Astrocyte (in vitro differentiated cells and primary cell): ENCODE measurements around the gene ROBO2. TPM values are rescaled to one million over a fixed set of nuclear protein-coding genes. Genes with fewer than 3 reads are reported as not detected.

ENCODE experiments used
- DNase-seq: peaks from one replicate; pipeline ENCODE4 v3.0.0-alpha.2; 2010; ENCODE audit warnings: low read depth
- FAIRE-seq: peaks from 2 replicates; lab custom pipeline; 2011; peaks lifted over from hg19 to GRCh38; lab: Jason Lieb, UNC
- H2AFZ ChIP-seq: 2 replicates; pipeline ENCODE4 v1.6.0; 2012; ENCODE audit warnings: low read depth, low read length, inconsistent platforms
- H3K27ac ChIP-seq: 2 replicates; pipeline ENCODE4 v1.5.1; 2011; ENCODE audit warnings: low read depth, low read length, inconsistent platforms
- H3K27me3 ChIP-seq: 2 replicates; pipeline ENCODE4 v1.6.0; 2011; ENCODE audit warnings: low read length, inconsistent platforms; ENCODE audit not compliant: insufficient read depth
- H3K36me3 ChIP-seq: 2 replicates; pipeline ENCODE4 v1.5.1; 2011; ENCODE audit warnings: low read length, inconsistent platforms; ENCODE audit not compliant: insufficient read depth
- H3K4me1 ChIP-seq: 2 replicates; pipeline ENCODE4 v1.5.1; 2011; ENCODE audit warnings: low read length, inconsistent platforms; ENCODE audit not compliant: insufficient read depth
- H3K4me2 ChIP-seq: 2 replicates; pipeline ENCODE4 v1.6.0; 2012; ENCODE audit warnings: low read length, inconsistent platforms
- H3K4me3 ChIP-seq: 2 replicates; pipeline ENCODE4 v1.5.1; 2011; ENCODE audit warnings: low read depth, mild to moderate bottlenecking, low read length, inconsistent platforms; ENCODE audit not compliant: insufficient read depth
- H3K79me2 ChIP-seq: 2 replicates; pipeline ENCODE4 v1.6.0; 2012; ENCODE audit warnings: mild to moderate bottlenecking, low read length, inconsistent platforms; ENCODE audit not compliant: insufficient read depth
- H3K9ac ChIP-seq: 2 replicates; pipeline ENCODE4 v1.6.0; 2012; ENCODE audit warnings: mild to moderate bottlenecking, low read length, inconsistent platforms
- H3K9me3 ChIP-seq: 2 replicates; pipeline ENCODE4 v1.5.1; 2012; ENCODE audit warnings: low read depth, mild to moderate bottlenecking, low read length, inconsistent platforms; ENCODE audit not compliant: insufficient read depth
- H4K20me1 ChIP-seq: 2 replicates; pipeline ENCODE4 v1.6.0; 2012; ENCODE audit warnings: low read length, inconsistent platforms; ENCODE audit not compliant: insufficient read depth
- H3K27ac Mint-ChIP-seq: one replicate; pipeline ENCODE4 v1.8.0; 2021; ENCODE audit warnings: mild to moderate bottlenecking, mixed read lengths; ENCODE audit not compliant: unreplicated experiment
- H3K27me3 Mint-ChIP-seq: one replicate; pipeline ENCODE4 v1.8.0; 2021; ENCODE audit warnings: low read depth, mixed read lengths; ENCODE audit not compliant: unreplicated experiment
- H3K36me3 Mint-ChIP-seq: one replicate; pipeline ENCODE4 v1.8.0; 2021; ENCODE audit warnings: low read depth, mixed read lengths; ENCODE audit not compliant: unreplicated experiment
- H3K4me1 Mint-ChIP-seq: one replicate; pipeline ENCODE4 v1.8.0; 2021; ENCODE audit warnings: low read depth, mixed read lengths; ENCODE audit not compliant: unreplicated experiment
- H3K4me3 Mint-ChIP-seq: one replicate; pipeline ENCODE4 v1.8.0; 2021; ENCODE audit warnings: mild to moderate bottlenecking, moderate library complexity, mixed read lengths; ENCODE audit not compliant: unreplicated experiment
- H3K9me3 Mint-ChIP-seq: one replicate; pipeline ENCODE4 v1.8.0; 2021; ENCODE audit warnings: mild to moderate bottlenecking, mixed read lengths; ENCODE audit not compliant: unreplicated experiment
- EZH2 ChIP-seq: IDR thresholded peaks from 2 replicates; pipeline ENCODE4 v1.6.1; 2012; ENCODE audit warnings: mild to moderate bottlenecking, low read length, inconsistent platforms; ENCODE audit not compliant: insufficient read depth
- total RNA-seq: library from RNA; stranded (reverse); gene quantifications from 2 replicates; pipeline ENCODE4 v1.2.1, GENCODE V29; 2021
- TF ChIP-seq, protein P1 (sequence below): IDR thresholded peaks from 2 replicates; pipeline ENCODE4 v1.5.1; 2011; ENCODE audit warnings: low read depth, mild to moderate bottlenecking, inconsistent platforms, low read length, moderate library complexity; ENCODE audit not compliant: insufficient read depth

ROBO2 gene
- total RNA-seq, 1 donor from 2014 or later = 1.4 TPM

DNA sequence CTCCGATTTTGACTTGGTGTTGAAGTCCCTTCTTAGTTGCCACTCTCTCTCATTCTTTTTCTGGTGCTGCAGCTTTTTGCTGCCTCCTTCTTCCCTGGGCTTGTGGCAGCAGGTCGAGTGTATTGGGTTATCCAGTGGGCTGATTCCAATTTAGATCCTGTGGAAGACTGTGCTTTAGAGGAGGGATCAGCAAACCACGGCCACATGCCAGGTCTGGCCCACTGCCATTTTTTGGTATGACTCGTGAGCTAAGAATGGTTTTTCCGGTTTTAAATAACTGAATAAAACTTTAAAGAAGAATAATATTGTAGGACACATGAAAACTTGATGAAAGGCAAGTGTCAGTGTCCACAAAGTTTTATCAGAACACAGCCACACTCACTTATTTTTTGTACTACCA is 330.5 kb downstream of the ROBO2 start:
- Histone ChIP-seq H3K4me3 (no peak overlapping the region), H3K4me2 (no peak overlapping the region), H3K4me1 (peaks cover 8% of the 10 kb centered on the region), H4K20me1 (no peaks in the 10 kb centered on the region), H3K79me2 (no peaks in the 10 kb centered on the region), H3K9ac (no peak overlapping the region), H3K27me3 (no peaks in the 10 kb centered on the region), H3K27ac (no peak overlapping the region), H2AFZ (no peak overlapping the region), H3K9me3 (no peaks in the 10 kb centered on the region), H3K36me3 (no peaks in the 10 kb centered on the region)
- H3K27ac Mint-ChIP-seq = peak overlapping the region; percentile 4
- TF ChIP-seq, protein P1, sequence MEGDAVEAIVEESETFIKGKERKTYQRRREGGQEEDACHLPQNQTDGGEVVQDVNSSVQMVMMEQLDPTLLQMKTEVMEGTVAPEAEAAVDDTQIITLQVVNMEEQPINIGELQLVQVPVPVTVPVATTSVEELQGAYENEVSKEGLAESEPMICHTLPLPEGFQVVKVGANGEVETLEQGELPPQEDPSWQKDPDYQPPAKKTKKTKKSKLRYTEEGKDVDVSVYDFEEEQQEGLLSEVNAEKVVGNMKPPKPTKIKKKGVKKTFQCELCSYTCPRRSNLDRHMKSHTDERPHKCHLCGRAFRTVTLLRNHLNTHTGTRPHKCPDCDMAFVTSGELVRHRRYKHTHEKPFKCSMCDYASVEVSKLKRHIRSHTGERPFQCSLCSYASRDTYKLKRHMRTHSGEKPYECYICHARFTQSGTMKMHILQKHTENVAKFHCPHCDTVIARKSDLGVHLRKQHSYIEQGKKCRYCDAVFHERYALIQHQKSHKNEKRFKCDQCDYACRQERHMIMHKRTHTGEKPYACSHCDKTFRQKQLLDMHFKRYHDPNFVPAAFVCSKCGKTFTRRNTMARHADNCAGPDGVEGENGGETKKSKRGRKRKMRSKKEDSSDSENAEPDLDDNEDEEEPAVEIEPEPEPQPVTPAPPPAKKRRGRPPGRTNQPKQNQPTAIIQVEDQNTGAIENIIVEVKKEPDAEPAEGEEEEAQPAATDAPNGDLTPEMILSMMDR = no peak
- TF ChIP-seq EZH2 = no peak
- no peak overlapping the region for H3K4me3 Mint-ChIP-seq
- H3K4me1 Mint-ChIP-seq = peaks cover 9% of the 10 kb centered on the region
- H3K9me3 Mint-ChIP-seq = no peaks in the 10 kb centered on the region
- H3K36me3 Mint-ChIP-seq = no peaks in the 10 kb centered on the region
- DNase-seq (peak; percentile 58), FAIRE-seq (no peak)
- no peaks in the 10 kb centered on the region for H3K27me3 Mint-ChIP-seq

DNA sequence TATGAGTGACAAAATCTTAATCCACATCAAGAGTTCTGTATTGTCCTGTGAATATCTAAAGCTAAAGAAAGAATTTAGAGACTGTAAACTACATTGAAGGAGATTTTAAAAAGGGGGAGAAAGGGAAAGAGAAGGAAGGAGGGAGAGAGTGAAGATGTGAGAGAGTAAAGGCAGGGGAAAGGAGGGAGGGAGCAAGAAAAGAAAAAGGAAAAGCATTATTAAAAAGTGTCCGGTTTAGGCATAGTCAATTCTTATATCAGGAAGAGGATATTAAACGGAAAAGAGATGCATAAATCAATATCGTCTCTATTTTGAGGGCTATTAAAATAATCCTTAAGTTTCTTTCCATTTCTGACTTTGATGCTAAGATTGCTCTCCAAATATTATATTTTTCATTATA is 332.1 kb downstream of the ROBO2 start:
- Histone ChIP-seq H3K9me3 (no peaks in the 10 kb centered on the region), H3K4me3 (no peak overlapping the region), H3K27ac (no peak overlapping the region), H3K36me3 (no peaks in the 10 kb centered on the region), H3K4me1 (peaks cover 8% of the 10 kb centered on the region), H3K9ac (no peak overlapping the region), H4K20me1 (no peaks in the 10 kb centered on the region), H3K4me2 (no peak overlapping the region), H3K27me3 (no peaks in the 10 kb centered on the region), H2AFZ (no peak overlapping the region), H3K79me2 (no peaks in the 10 kb centered on the region)
- DNase-seq (no peak), FAIRE-seq (no peak)
- H3K9me3 Mint-ChIP-seq = no peaks in the 10 kb centered on the region
- H3K4me3 Mint-ChIP-seq = no peak overlapping the region
- H3K27me3 Mint-ChIP-seq = no peaks in the 10 kb centered on the region
- TF ChIP-seq, protein P1 = no peak
- no peak for TF ChIP-seq EZH2
- H3K27ac Mint-ChIP-seq = no peak overlapping the region
- peaks cover 9% of the 10 kb centered on the region for H3K4me1 Mint-ChIP-seq
- H3K36me3 Mint-ChIP-seq = no peaks in the 10 kb centered on the region

DNA sequence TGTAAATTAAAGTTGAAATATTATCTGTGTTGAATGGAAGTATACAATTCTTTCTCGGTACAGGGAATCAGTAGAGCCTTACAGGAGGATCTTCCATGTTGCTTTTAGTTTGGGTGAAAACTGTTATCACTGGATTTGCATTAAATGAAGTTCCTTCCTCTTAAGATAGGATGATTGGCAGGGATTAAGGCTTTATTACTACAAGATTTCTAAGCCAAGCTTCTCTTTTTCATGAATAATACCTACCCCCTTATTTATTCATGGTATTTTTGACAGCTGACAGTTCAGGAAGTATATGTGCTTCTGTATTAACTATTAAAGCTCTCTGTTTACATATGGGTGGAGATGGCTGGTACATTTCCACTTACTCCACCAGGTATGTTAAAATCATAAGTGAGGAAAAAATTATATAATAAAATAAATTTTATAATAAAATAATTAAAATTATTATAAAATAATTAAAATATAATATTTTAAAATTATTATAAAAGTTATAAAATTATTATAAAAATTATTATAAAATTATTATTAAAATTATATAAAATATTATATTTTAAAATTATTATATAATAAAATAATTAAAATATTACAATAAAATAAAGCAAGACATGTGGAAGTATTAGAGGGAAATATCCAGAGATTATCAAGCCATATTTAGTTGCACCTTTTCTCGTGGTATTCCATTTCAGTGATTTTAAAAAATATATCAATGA is 332.9 kb downstream of the ROBO2 start:
- DNase-seq (no peak), FAIRE-seq (no peak)
- Histone ChIP-seq H3K79me2 (no peaks in the 10 kb centered on the region), H3K36me3 (no peaks in the 10 kb centered on the region), H3K4me1 (peaks cover 8% of the 10 kb centered on the region), H3K27me3 (no peaks in the 10 kb centered on the region), H3K4me2 (no peak overlapping the region), H4K20me1 (no peaks in the 10 kb centered on the region), H3K4me3 (no peak overlapping the region), H3K27ac (no peak overlapping the region), H3K9ac (no peak overlapping the region), H2AFZ (no peak overlapping the region), H3K9me3 (no peaks in the 10 kb centered on the region)
- no peak overlapping the region for H3K27ac Mint-ChIP-seq
- H3K27me3 Mint-ChIP-seq = no peaks in the 10 kb centered on the region
- no peak overlapping the region for H3K4me3 Mint-ChIP-seq
- H3K36me3 Mint-ChIP-seq = no peaks in the 10 kb centered on the region
- H3K9me3 Mint-ChIP-seq = no peaks in the 10 kb centered on the region
- peaks cover 9% of the 10 kb centered on the region for H3K4me1 Mint-ChIP-seq
- TF ChIP-seq, protein P1 = no peak
- TF ChIP-seq EZH2 = no peak
